ENCODE data around the gene BRD3.

DNA sequence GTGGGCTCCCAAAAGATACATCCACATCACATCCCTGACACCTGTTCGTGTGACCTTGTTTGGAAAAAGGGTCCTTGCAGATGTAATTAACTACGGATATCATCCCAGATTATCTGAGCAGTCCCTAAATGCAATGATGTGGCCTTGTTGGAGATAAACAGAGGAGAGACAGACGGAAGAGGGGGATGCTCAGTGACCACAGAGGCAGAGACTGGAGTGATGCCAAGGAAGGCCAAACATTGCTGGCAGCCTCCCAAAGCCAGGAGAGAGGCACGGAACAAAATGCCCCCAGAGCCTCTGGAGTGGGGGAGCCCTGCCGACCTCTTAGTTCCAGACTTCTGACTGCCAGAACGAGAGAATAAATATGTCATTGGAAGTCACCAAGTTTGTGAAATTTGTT, 60.7 kb downstream of the BRD3 start:
- TF ChIP-seq YY1 (IDR thresholded peaks at IDR 0.05; ENCODE audit: insufficient read depth, insufficient read length) (no peak), SUZ12 (IDR thresholded peaks at IDR 0.05; ENCODE audit: extremely low read depth, insufficient read depth, insufficient read length) (no peak), ZNF274 (IDR thresholded peaks at IDR 0.05; ENCODE audit: low read depth, low read length) (no peak)
